ENCODE data around the gene TRAIP. TPM values are rescaled to one million over a fixed set of nuclear protein-coding genes. Genes with fewer than 3 reads are reported as not detected.
"Not testable (repeated sequence)": the region's sequence is repeated elsewhere in the genome, so short reads cannot be mapped to it uniquely, and the experiment has no call there.

TRAIP gene
- polyA plus RNA-seq, 3 donors: 0.64 to 1.0 (median 0.84) TPM

GRCh38 chr3:49780975-49781365 is 75.4 kb downstream of the TRAIP start:
- WGBS, 3 donors: 88 to 93% (median 90%) methylated on average over 9 of the region's 9 CpGs

DNA sequence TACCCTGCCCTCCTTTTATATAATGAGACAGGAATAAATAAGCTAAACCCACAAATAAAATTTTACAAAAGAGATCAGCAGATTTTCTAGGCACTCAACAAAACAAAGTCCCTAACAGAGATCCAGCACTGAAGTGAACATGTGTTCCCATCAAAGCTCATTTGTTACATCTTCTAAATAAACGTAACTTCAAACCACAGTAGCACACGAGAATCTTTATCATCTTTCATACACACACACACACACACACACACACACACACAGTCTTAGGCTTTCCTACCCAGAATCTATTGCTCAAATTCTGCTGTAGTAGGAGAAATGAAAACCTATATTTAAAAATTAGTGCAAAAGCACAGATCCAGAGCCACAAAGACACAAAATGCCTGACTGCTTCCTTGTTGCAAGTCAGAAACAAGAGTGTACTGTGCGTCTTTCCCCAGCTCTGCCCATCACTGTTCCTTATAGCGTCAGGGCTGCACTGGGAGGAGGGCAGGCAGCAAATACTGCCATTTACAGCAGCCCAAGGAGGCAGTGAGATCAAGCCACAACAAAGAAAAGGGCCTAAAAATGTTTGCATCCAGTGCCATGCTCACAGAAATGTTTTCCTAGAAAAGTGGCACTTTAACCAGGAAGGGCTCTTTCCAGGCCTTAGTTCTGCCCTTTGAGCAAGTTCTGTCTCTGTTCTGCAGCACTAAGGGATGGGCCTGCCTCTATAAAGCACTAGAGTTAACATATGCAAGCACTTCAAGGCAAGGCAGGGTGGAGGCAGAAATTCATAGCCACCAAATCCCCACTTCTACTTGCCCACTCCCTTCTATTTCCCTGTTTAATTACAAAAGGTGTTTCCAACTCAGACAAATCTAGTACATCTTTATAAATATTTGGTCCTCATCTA is 76.0 kb downstream of the TRAIP start:
- WGBS, 3 donors: 56 to 80% (median 75%) methylated on average over 4 of the region's 4 CpGs
- H3K27ac ChIP-seq (ENCODE audit: low read depth, low read length): no peak overlapping the region

More at GRCh38 chr3:49780975-49781365, 75.4 kb downstream of the TRAIP start:
- not testable (repeated sequence) for H3K27ac ChIP-seq (ENCODE audit: low read depth, low read length)

DNA sequence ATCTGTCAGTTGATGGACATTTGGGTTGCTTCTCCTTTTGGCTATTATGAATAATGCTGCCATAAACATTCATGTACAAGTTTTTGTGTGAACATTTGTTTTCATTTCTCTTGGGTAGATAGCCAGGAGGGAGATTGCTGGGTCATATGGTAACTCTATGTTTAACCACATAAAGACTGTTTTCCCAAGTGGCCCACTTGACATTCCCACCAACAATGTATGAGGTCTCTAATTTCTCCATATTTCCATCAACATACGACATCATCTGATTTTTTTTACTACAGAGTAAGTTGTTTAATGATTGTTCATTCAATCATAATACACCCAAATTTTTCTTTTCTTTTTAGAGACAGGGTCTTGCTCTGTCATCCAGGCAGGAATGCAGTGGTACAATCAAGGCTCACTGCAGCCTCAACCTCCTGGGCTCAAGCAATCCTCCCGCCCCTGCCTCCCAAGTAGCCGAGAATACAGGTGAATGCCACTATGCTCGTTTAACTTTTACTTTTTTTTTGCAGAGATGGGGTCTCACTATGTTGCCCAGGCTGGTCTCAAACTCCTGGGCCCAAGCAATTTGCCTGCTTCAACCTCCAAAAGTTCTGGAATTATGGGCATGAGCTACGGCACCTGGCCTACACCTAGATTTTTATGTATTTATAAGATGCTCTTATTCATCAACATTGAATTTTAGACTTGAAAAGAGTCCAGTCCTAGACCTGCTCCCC is 76.8 kb downstream of the TRAIP start:
- WGBS, 3 donors: 90 to 95% (median 93%) methylated on average over 5 of the region's 5 CpGs

More for the DNA sequence above, 76.8 kb downstream of the TRAIP start:
- no peak overlapping the region for H3K27ac ChIP-seq (ENCODE audit: low read depth, low read length)

Other genes with a start within 250 kb of the TRAIP start
- gene APEH, start 182.2 kb downstream of the TRAIP start, polyA plus RNA-seq: 10 to 100 TPM; 31.5 to 46.6 (median 44.6) TPM
- 10 to 100 TPM; 14.3 to 22.2 (median 19.1) TPM for gene MST1, start 167.1 kb downstream of the TRAIP start, polyA plus RNA-seq
- gene RNF123, start 167.0 kb downstream of the TRAIP start, polyA plus RNA-seq: 10 to 100 TPM; 12.3 to 20.9 (median 13.6) TPM
- under 1 TPM in 2 of 3 donors, not detected in 1; 0.87 to 0.88 TPM for gene AMIGO3, start 136.9 kb downstream of the TRAIP start, polyA plus RNA-seq
- 10 to 100 TPM; 18.1 to 34.0 (median 20.5) TPM for gene GMPPB, start 132.6 kb downstream of the TRAIP start, polyA plus RNA-seq
- gene IP6K1, start 70.0 kb downstream of the TRAIP start, polyA plus RNA-seq: 10 to 100 TPM; 11.7 to 16.3 (median 15.7) TPM
- not detected for gene CDHR4, start 56.7 kb downstream of the TRAIP start, polyA plus RNA-seq
- gene INKA1, start 53.3 kb downstream of the TRAIP start, polyA plus RNA-seq: 1 to 10 TPM; 1.4 to 4.2 (median 1.6) TPM
- gene UBA7, start 42.6 kb downstream of the TRAIP start, polyA plus RNA-seq: 10 to 100 TPM; 25.7 to 47.6 (median 31.2) TPM
- under 1 TPM in 1 of 3 donors, not detected in 2; 0.07 TPM for gene CAMKV, start 13.3 kb upstream of the TRAIP start, polyA plus RNA-seq
- gene MST1R, start 47.3 kb upstream of the TRAIP start, polyA plus RNA-seq: 1 to 10 TPM; 2.5 to 7.7 (median 6.7) TPM
- 10 to 100 TPM in 1 of 3 donors, 1 to 10 TPM in 2; 5.1 to 10.2 (median 9.7) TPM for gene MON1A, start 73.2 kb upstream of the TRAIP start, polyA plus RNA-seq
- gene RBM6, start 83.6 kb upstream of the TRAIP start, polyA plus RNA-seq: 100 to 1,000 TPM in 1 of 3 donors, 10 to 100 TPM in 2; 39.5 to 161 (median 54.7) TPM
- gene RBM5, start 232.4 kb upstream of the TRAIP start, polyA plus RNA-seq: 10 to 100 TPM; 54.6 to 76.0 (median 60.2) TPM